NK-92 (cell line): ENCODE measurements around the gene TMEM88.

ENCODE experiments used
- DNase-seq: peaks from one replicate; lab custom pipeline; 2025; ENCODE audit not compliant: unreplicated experiment; lab: John Stamatoyannopoulos, UW

Gene TMEM88

DNA sequence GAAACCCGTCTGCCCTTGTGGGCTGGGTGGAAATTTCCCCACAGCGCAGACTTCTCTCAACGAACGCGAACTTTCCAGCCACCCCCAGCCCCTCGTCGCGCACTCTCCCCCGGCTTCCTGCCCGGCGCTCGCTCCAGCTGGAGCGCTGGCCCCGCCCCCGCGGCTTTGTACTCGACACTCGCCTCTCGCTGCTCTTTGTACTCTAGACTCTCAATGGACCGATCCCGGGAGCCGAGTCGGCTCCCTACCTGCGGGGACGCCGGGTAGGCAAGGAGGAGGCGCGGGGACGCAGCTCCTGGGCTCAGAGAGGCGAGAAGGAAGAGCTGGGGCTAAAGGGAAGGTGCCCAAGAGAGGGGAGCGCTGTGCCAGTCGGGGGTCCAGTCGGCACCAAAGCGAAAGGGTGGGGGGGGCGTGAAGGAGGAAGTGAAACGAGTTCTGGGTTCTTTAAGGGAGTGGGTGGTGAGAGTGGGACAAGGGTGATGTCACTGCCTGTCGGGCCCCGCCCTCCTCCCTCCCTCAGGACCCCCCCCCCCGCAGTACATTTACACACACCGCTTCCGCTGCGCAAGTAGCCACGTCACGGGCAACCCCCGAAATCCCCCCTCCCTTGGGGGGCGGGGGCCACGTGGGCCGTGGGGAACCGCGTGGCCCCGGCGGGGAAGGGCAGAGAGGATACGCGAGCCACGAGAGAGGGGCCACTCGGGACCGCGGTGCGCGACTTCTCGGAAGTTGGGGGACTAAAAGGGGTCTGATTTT is 11.2 kb upstream of the TMEM88 start:
- DNase-seq = peak; percentile 65

DNA sequence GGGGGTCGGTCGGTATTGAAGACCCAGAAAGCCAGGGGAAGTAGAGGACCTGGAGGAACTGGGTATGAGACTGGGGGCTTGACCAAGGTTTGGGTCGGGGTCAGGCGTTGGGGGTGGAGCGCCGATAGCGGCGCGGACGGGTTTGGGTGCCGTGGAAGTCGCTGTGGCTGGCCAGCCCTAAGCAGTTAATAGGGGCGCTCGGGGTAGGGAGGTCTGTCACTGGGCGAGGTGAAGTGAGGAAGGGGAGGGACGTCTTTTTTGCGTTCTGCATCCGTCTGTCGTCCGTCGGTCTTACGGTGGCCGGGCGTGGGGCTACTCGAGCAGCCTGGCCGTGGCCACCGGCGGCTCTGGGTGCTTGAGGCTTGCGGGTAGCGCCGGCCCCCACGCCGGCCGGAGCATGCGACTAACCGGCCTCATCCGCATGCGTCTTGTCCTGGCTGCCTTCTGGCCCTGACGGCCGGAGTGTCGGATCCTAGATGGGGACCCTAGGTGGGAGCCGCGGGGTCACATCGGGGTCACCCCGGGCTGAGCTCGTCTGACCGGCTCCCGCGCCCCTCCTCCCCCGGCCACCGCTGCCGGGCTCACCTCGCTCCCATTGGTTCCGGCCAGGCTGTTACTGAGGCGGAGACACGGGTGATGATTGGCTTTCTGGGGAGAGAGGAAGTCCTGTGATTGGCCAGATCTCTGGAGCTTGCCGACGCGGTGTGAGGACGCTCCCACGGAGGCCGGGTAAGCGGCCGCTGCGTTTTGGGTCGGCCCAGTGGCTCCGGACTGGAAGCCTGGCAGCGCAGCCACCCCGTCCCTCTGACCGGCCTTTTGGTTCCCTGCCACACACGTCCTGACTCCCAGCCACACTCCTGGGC is 10.3 kb upstream of the TMEM88 start:
- no peak for DNase-seq

DNA sequence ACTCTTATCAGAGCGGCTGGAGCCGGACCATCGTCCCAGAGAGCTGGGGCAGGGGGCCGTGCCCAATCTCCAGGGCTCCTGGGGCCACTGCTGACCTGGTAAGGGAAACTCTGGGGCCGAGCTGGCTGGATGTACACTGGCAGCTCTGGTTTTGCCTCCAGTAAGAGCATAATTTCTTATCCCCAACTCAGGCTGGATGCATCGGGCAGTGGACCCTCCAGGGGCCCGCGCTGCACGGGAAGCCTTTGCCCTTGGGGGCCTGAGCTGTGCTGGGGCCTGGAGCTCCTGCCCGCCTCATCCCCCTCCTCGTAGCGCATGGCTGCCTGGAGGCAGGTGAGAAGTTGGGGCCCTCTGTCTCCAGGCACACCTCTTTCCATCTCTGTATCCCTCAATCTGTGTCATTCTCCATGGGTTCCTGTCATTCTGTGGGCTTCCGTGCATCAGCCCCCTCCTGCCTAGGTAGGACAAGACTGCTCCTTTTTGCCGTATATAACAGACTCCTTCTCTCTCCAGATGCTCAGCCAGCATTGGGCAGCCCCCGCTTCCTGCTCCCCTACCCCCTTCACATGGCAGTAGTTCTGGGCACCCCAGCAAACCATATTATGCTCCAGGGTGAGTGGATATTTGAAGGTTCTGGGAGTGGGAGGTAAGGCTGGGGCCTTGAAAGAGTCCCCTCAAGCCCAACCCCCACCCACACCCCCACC is 9.4 kb upstream of the TMEM88 start:
- DNase-seq = no peak

DNA sequence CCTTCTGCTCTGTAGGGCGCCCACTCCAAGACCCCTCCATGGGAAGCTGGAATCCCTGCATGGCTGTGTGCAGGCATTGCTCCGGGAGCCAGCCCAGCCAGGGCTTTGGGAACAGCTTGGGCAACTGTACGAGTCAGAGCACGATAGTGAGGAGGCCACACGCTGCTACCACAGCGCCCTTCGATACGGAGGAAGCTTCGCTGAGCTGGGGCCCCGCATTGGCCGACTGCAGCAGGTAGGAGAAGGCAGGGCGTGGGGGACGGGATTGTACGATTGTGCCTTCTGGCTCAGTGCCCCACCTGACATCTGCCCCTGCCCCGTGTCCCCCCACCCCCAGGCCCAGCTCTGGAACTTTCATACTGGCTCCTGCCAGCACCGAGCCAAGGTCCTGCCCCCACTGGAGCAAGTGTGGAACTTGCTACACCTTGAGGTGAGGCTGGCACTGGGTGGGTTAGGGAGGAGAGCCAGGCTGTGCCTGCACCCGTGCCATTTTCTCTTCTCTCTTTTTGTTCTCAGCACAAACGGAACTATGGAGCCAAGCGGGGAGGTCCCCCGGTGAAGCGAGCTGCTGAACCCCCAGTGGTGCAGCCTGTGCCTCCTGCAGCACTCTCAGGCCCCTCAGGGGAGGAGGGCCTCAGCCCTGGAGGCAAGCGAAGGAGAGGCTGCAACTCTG is 8.7 kb upstream of the TMEM88 start:
- no peak for DNase-seq

DNA sequence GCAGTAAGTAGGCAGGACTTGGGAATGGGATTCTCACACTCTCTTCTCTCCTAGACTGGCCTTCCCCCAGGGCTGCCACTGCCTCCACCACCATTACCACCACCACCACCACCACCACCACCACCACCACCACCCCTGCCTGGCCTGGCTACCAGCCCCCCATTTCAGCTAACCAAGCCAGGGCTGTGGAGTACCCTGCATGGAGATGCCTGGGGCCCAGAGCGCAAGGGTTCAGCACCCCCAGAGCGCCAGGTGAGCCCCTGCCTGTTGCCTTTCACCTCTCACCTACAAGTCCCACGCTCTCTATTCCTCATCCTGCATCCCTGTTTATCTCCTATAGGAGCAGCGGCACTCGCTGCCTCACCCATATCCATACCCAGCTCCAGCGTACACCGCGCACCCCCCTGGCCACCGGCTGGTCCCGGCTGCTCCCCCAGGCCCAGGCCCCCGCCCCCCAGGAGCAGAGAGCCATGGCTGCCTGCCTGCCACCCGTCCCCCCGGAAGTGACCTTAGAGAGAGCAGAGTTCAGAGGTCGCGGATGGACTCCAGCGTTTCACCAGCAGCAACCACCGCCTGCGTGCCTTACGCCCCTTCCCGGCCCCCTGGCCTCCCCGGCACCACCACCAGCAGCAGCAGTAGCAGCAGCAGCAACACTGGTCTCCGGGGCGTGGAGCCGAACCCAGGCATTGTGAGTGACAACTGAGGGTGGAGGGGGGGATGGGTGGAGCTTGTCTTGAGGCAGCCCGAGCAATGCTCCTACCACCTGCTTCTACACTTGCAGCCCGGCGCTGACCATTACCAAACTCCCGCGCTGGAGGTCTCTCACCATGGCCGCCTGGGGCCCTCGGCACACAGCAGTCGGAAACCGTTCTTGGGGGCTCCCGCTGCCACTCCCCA is 7.9 kb upstream of the TMEM88 start:
- DNase-seq = no peak

DNA sequence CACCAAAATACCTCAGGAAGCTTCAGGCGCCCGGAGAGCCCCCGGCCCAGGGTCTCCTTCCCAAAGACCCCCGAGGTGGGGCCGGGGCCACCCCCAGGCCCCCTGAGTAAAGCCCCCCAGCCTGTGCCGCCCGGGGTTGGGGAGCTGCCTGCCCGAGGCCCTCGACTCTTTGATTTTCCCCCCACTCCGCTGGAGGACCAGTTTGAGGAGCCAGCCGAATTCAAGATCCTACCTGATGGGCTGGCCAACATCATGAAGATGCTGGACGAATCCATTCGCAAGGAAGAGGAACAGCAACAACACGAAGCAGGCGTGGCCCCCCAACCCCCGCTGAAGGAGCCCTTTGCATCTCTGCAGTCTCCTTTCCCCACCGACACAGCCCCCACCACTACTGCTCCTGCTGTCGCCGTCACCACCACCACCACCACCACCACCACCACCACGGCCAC is 6.7 kb upstream of the TMEM88 start:
- no peak for DNase-seq

DNA sequence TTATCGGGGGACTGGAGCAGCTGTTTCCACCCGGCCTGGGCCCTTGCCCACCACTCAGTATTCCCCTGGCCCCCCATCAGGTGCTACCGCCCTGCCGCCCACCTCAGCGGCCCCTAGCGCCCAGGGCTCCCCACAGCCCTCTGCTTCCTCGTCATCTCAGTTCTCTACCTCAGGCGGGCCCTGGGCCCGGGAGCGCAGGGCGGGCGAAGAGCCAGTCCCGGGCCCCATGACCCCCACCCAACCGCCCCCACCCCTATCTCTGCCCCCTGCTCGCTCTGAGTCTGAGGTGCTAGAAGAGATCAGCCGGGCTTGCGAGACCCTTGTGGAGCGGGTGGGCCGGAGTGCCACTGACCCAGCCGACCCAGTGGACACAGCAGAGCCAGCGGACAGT is 6.1 kb upstream of the TMEM88 start:
- no peak for DNase-seq

DNA sequence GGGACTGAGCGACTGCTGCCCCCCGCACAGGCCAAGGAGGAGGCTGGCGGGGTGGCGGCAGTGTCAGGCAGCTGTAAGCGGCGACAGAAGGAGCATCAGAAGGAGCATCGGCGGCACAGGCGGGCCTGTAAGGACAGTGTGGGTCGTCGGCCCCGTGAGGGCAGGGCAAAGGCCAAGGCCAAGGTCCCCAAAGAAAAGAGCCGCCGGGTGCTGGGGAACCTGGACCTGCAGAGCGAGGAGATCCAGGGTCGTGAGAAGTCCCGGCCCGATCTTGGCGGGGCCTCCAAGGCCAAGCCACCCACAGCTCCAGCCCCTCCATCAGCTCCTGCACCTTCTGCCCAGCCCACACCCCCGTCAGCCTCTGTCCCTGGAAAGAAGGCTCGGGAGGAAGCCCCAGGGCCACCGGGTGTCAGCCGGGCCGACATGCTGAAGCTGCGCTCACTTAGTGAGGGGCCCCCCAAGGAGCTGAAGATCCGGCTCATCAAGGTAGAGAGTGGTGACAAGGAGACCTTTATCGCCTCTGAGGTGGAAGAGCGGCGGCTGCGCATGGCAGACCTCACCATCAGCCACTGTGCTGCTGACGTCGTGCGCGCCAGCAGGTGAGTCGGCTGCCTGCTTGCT is 5.6 kb upstream of the TMEM88 start:
- DNase-seq = no peak

DNA sequence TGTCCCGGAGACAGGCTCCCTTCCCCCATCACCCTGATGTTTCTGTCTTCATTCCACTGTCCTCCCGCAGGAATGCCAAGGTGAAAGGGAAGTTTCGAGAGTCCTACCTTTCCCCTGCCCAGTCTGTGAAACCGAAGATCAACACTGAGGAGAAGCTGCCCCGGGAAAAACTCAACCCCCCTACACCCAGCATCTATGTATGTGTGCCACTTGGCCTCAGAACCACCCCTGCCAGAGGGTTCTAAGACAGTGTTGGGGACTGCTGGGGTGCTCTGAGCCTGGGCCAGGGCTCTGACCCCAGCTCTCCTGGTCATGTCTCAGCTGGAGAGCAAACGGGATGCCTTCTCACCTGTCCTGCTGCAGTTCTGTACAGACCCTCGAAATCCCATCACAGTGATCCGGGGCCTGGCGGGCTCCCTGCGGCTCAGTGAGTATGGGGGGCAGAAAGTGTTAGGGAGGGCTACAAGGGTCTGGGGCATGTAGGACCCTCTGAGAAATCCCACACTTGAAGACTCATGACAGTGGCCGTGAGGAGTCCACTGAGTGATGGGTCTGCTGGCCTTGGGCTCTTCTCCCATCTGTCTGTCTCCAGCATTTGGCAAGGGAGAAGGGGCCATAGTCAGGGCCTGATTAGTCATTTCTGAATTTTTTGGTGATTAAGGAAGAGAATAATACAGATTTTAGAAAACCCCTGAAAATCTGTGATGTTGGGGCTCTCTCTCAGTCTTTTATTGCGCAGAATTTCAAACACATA is 4.9 kb upstream of the TMEM88 start:
- DNase-seq = no peak

DNA sequence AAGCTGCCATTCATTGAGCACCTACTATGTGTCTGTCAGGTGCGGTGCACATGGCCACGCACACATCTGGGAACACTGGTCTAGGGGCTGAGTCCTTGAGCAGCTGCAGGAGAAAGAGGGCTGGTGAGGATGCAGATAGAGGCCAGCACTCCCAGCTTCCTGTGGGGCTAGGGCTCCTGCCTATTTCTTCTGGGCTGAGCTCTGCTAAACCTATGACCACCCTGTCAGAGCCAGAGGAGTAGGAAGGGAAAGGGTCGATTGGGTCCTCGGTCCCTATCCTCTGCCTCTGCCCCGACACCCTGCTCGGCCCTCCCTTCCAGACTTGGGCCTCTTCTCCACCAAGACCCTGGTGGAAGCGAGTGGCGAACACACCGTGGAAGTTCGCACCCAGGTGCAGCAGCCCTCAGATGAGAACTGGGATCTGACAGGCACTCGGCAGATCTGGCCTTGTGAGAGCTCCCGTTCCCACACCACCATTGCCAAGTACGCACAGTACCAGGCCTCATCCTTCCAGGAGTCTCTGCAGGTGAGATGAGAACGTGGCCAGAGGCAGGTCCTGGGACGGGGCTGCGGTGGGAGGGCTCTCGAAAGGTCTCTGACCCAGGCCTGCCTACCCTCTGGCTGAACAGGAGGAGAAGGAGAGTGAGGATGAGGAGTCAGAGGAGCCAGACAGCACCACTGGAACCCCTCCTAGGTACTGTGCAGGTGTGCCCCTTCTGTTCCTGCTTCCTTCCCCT is 4.0 kb upstream of the TMEM88 start:
- DNase-seq = no peak

DNA sequence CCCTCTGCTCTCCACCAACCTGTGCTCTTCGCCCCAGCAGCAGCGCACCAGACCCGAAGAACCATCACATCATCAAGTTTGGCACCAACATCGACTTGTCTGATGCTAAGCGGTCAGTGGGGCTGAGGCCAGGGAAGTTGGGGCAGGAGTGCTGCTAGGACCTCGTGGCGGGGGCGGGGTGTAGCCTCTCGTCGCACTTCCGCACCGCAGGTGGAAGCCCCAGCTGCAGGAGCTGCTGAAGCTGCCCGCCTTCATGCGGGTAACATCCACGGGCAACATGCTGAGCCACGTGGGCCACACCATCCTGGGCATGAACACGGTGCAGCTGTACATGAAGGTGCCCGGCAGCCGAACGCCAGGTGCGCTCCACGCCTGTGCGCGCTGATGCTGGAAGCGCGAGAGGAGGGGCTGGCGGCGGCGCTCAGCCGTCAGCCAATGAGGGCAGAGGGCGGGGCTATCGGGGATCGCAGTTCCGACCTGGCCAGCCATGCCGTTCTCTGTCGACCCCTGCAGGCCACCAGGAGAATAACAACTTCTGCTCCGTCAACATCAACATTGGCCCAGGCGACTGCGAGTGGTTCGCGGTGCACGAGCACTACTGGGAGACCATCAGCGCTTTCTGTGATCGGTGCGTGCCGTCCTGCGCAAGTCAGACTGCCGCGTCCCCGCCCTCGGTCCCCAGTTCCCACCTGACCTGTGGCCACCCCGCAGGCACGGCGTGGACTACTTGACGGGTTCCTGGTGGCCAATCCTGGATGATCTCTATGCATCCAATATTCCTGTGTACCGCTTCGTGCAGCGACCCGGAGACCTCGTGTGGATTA is 3.2 kb upstream of the TMEM88 start:
- DNase-seq = peak; percentile 53

DNA sequence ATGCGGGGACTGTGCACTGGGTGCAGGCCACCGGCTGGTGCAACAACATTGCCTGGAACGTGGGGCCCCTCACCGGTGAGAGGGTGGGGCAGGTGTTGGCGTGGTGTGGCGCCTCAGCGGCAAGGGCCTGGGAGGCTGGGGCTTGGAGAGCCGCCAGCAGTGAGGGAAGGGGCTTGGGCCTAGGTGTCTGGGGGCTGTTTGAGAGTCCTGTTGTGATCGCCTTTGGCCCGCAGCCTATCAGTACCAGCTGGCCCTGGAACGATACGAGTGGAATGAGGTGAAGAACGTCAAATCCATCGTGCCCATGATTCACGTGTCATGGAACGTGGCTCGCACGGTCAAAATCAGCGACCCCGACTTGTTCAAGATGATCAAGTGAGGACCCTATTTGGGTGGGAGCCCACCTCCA is 2.6 kb upstream of the TMEM88 start:
- DNase-seq = no peak

DNA sequence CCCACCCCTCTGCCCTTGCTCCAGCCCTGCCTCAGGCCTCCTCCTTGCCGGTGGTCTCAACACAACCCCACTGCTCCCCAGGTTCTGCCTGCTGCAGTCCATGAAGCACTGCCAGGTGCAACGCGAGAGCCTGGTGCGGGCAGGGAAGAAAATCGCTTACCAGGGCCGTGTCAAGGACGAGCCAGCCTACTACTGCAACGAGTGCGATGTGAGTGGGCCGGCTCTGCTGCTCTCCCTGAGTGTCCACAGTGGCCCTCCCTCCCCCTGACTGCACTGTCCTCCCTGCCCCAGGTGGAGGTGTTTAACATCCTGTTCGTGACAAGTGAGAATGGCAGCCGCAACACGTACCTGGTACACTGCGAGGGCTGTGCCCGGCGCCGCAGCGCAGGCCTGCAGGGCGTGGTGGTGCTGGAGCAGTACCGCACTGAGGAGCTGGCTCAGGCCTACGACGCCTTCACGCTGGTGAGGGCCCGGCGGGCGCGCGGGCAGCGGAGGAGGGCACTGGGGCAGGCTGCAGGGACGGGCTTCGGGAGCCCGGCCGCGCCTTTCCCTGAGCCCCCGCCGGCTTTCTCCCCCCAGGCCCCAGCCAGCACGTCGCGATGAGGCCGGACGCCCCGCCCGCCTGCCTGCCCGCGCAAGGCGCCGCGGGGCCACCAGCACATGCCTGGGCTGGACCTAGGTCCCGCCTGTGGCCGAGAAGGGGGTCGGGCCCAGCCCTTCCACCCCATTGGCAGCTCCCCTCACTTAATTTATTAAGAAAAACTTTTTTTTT is 1.8 kb upstream of the TMEM88 start:
- DNase-seq = no peak

DNA sequence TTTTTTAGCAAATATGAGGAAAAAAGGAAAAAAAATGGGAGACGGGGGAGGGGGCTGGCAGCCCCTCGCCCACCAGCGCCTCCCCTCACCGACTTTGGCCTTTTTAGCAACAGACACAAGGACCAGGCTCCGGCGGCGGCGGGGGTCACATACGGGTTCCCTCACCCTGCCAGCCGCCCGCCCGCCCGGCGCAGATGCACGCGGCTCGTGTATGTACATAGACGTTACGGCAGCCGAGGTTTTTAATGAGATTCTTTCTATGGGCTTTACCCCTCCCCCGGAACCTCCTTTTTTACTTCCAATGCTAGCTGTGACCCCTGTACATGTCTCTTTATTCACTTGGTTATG is 1.2 kb upstream of the TMEM88 start:
- no peak for DNase-seq

DNA sequence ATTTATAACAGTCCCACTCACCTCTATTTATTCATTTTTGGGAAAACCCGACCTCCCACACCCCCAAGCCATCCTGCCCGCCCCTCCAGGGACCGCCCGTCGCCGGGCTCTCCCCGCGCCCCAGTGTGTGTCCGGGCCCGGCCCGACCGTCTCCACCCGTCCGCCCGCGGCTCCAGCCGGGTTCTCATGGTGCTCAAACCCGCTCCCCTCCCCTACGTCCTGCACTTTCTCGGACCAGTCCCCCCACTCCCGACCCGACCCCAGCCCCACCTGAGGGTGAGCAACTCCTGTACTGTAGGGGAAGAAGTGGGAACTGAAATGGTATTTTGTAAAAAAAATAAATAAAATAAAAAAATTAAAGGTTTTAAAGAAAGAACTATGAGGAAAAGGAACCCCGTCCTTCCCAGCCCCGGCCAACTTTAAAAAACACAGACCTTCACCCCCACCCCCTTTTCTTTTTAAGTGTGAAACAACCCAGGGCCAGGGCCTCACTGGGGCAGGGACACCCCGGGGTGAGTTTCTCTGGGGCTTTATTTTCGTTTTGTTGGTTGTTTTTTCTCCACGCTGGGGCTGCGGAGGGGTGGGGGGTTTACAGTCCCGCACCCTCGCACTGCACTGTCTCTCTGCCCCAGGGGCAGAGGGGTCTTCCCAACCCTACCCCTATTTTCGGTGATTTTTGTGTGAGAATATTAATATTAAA is 638 bp upstream of the TMEM88 start:
- no peak for DNase-seq

DNA sequence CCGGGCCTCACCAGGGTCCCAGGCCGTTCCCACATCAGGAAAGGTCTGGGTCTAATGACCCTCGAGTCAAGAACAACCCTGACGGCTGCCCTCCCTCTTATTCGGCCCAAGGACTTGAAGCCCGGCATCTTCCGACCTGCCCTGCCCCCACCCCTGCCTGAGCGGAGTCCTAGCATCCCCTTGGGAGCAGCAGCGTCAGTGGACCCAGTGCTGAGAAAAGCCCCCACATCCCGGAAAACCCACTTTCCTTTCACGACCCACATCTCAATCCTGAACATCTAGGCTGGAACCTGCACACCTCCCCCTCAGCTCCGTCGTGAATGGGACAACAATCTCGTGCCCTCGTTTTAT is 769 bp downstream of the TMEM88 start:
- no peak for DNase-seq
